ENCODE results near the gene RGMA. TPM values are rescaled to one million over a fixed set of nuclear protein-coding genes. Genes with fewer than 3 reads are reported as not detected.

Gene RGMA
- total RNA-seq, 2 donors from 2014 or later, result 2.5 to 12.9 TPM

DNA sequence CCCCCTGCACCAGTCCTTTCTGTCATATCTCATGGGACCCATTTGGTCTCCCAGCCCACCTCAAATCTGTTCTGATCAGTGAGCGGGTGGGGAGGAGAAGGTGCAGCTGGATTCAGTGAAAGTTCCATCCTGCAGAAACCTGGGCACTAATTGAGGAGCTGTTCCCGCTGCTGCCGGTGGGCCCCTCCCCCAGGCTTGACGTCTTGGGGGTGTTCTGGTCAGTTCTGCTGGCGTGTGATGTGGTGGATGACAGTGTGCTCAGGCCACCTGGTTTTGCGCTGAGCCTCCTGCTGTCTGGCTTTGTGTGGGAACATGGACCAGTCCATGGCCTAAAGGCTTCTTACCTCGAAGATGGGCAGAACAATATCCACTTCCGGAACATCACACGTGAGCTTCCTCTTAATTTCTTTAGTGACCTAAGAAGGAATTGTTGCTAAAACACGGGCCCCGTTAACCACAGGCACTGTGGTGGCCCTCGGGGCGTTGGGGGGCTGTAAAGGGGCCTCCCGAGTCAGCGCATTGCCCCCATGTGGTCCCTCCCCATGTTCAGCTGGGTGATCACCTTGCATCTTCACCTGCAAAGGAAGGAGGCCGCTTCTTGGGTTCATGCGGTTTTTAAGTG lies 59.7 kb downstream of the RGMA start:
- ATAC-seq (peak; percentile 8), DNase-seq (no peak)
- intact Hi-C loops (cut with DNase I, micrococcal nuclease), result loop anchor here in 1 of 2 donors (10.0 kb wide), 1 partner anchor 235 kb away; no protein-coding TSS in a partner anchor

DNA sequence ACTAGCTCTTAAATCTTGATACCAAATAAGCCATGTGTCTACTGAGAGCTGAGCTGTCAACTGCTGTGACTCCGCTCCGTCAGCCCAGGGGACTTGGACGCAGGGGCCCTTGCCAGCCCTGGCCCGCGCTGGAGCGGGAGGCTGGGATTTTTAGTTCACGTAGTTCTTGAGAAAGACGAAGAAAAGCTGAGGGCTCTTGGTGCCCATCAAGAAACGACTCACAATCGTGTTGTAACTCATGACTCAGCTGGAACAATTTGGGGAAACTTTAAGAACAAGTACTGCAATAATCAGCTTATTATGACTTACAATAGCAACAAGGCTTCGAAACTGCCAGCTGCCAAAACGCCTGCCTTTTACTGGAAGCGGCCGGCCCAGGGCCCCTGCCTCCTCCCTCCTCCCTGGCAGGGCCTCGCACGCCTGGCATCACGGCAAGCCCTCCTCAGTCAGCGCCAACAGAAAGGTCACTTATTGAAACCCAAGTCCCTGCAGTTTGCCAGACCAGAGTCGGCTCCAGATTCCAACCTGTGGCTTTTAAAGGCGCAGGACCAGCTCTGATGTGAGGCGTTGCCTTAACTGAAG lies 60.3 kb downstream of the RGMA start:
- intact Hi-C loops (cut with DNase I, micrococcal nuclease), result loop anchor here in 1 of 2 donors (10.0 kb wide), 1 partner anchor 234 kb away; no protein-coding TSS in a partner anchor
- ATAC-seq, result peak; percentile 25
- peak; percentile 39 to 72 for DNase-seq

GRCh38 chr15:93028111-93028631 lies 60.8 kb downstream of the RGMA start:
- DNase-seq (no peak), ATAC-seq (no peak)
- intact Hi-C loops (cut with DNase I, micrococcal nuclease), result loop anchor here in 1 of 2 donors (10.0 kb wide), 1 partner anchor 233 kb away; no protein-coding TSS in a partner anchor

DNA sequence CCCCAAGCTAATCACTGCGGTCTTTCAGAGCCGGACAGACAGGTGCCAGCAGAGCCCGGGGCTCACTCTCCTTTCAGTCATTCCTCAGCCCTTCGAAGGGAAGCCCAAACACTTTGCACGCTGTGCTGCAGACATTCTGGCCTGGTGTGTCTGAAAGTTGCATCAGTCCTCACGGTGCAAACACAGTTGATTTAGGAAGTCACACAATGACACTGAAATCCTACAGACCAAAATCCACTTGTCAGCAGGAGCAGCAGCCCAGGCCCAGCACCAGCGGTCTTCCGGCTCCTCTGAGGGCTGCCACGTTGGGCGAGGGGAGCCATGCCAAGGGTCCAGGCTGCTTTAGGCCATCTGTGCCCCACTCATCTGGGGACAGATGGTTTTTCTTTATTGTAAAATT lies 61.6 kb downstream of the RGMA start:
- no peak for DNase-seq
- ATAC-seq, result no peak
- intact Hi-C loops (cut with DNase I, micrococcal nuclease), result loop anchor here in 1 of 2 donors (10.0 kb wide), 1 partner anchor 233 kb away; no protein-coding TSS in a partner anchor

DNA sequence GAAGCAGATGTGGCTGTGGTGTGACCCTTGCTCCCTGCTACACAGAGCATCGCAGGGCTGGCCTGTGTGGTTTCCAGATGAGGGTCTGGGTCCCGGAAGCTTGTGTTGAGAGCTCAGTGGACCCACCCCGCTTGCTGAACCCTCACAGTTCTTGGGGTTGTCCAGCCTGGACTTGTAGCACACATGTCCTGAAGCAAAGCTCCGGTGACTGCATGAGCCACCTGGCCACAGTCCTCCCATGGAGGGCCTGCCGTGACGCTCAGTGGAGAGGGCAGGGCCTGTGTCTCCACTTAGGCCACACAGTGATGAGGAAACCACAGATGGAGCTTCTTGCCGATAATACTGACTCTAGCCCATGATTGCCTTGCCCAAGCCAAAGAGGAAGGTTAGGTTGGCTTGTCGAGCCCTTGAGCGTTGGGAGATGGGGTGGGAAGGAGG lies 62.6 kb downstream of the RGMA start:
- intact Hi-C loops (cut with DNase I, micrococcal nuclease), result loop anchor here in 1 of 2 donors (10.0 kb wide), 1 partner anchor 232 kb away; no protein-coding TSS in a partner anchor
- DNase-seq (no peak), ATAC-seq (no peak)

- intact Hi-C loops (cut with DNase I, micrococcal nuclease), result loop anchor here in 1 of 2 donors (10.0 kb wide), 1 partner anchor 231 kb away; no protein-coding TSS in a partner anchor
- ATAC-seq (no peak), DNase-seq (no peak)
Observed at GRCh38 chr15:93025625-93025982, 63.4 kb downstream of the RGMA start.

GRCh38 chr15:93024716-93025624 lies 64.0 kb downstream of the RGMA start:
- intact Hi-C loops (cut with DNase I, micrococcal nuclease), result loop anchor here in 1 of 2 donors (10.0 kb wide), 1 partner anchor 230 kb away; no protein-coding TSS in a partner anchor
- no peak for DNase-seq
- no peak for ATAC-seq

DNA sequence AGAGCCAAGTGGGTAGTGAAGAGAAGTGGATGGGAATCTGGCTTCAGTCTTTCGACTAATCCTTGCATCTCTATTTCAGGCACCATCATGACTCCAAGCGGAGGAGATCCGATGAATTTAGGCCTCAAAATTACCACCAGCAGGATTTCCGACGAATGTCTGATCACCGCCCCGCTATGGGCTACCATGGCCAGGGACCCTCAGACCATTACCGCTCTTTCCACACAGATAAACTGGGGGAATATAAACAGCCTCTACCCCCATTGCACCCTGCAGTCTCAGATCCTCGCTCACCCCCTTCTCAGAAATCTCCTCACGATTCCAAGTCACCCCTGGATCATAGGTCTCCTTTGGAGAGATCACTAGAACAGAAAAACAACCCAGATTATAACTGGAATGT lies 64.7 kb downstream of the RGMA start:
- no peak for ATAC-seq
- no peak for DNase-seq
- intact Hi-C loops (cut with DNase I, micrococcal nuclease), result loop anchor here in 1 of 2 donors (10.0 kb wide), 1 partner anchor 229 kb away; no protein-coding TSS in a partner anchor

- intact Hi-C loops (cut with DNase I, micrococcal nuclease), result loop anchor here in 1 of 2 donors (10.0 kb wide), 1 partner anchor 226 kb away; no protein-coding TSS in a partner anchor
- ATAC-seq, result no peak
- DNase-seq, result no peak
Observed at GRCh38 chr15:93020976-93021772, 67.8 kb downstream of the RGMA start.

DNA sequence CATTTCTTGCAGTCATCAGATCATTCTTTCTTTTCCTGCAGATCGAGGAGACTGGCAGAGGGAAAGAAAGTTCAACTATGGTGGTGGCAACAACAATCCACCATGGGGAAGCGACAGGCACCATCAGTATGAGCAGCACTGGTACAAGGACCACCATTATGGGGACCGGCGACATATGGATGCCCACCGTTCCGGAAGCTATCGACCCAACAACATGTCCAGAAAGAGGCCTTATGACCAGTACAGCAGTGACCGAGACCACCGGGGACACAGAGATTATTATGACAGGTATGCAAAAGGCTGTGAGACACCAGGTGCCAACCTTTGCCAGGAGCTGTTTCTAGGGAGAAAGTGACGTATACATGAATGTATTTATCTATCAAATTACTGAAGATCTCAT lies 69.0 kb downstream of the RGMA start:
- no peak for ATAC-seq
- DNase-seq, result no peak
- intact Hi-C loops (cut with DNase I, micrococcal nuclease), result loop anchor here in 1 of 2 donors (10.0 kb wide), 1 partner anchor 225 kb away; no protein-coding TSS in a partner anchor

DNA sequence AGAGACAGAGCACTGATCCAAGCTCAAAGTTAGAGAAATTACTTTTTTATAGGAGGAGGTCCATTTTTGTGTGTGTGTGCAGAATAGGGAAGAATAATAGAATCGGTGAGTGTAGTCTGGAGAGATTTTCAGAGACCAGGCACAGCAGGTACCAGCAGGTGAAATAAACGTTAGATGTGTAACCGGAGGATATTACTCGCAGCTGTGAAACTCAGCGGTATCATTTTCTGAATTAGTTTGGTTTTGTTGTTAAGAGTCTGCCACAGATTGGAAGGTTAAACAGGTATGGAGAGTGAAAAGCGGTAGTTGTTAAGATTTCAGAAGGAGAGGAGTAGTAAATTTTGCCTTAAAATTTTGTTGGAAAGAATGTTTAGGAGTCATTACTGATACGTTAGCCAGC lies 69.9 kb downstream of the RGMA start:
- DNase-seq (no peak), ATAC-seq (no peak)
- intact Hi-C loops (cut with DNase I, micrococcal nuclease), result no loop called here

GRCh38 chr15:93018574-93018973 lies 70.4 kb downstream of the RGMA start:
- peak; percentile 17 for ATAC-seq
- no peak for DNase-seq
- intact Hi-C loops (cut with DNase I, micrococcal nuclease), result no loop called here

DNA sequence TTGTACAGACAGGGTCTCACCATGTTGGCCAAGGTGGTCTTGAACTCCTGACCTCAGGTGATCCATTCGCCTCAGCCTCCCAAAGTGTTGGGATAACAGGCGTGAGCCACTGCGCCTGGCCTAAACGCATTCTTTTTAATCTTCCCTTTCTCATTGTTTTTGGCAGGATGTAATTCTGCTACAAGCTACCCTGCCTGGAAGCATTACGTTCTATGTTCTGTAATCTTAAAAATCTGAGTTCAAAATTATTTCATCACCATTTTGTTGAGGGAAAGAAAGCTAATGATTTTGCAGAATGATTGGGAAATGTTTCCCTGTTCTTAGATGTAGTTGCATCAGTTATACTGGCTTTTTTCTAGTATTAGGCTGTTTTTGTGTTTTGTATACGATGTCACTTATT lies 71.5 kb downstream of the RGMA start:
- intact Hi-C loops (cut with DNase I, micrococcal nuclease), result no loop called here
- DNase-seq (no peak), ATAC-seq (no peak)

DNA sequence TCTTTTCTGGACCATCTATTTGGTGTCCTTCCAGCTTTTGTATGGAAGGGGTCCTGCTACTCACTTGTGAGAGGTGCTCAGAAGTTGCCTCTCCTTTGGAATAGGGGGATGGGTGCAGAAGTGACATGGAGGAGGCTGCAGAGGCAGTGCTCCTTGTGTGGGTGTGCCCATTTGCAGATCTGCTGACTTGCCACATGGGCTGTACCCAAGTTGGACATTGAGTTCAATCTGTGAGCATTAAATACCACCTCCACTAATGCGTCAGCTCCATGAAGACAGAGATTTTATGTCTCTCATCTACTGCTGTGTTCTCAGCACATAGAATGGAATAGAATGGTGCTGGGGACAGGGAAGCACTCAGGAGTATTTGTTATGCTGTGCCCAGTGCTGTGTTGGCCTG lies 76.2 kb downstream of the RGMA start:
- intact Hi-C loops (cut with DNase I, micrococcal nuclease), result no loop called here
- no peak for DNase-seq
- ATAC-seq, result peak; percentile 30

DNA sequence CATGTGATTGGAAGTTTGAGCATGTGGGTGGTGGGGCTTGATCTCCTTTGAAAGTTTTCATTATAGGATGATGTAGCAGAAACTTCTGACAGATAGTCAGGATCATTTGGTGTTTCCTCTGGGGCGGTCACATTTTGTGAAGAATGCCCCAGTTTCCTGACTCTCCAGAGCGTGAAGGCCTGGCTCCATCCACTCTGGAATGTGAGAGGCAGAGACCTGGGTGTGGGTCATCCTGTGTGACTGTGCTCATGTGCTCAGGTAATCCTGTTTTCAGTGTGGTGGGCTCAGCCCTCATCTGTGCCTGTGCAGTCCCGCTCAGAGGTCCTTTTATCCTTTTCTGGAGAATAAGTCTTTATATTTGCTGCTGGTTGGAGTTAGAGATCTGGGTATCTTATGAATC lies 81.0 kb downstream of the RGMA start:
- ATAC-seq (no peak), DNase-seq (no peak)
- intact Hi-C loops (cut with DNase I, micrococcal nuclease), result no loop called here

DNA sequence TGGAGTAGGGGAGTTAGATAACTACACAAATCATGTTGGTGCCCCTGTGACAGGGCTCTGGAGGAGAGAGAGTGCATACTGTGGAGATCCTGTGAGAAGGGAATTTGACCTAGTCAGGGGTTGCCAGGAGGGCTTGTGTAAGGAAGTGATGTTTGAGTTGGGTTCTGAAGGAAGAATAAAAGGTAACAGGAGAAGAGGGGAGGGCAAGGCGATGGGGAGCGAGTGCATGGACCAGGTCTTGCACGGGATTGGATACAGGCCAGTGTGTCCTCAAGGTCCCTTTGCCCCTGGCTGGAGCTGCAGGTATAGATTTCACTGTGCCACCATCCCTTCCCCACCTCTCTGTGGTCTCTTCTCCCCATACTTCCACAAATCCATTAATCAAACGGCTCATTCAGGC lies 83.9 kb downstream of the RGMA start:
- ATAC-seq (no peak), DNase-seq (no peak)
- intact Hi-C loops (cut with DNase I, micrococcal nuclease), result no loop called here

GRCh38 chr15:93001881-93002280 lies 87.1 kb downstream of the RGMA start:
- DNase-seq (no peak), ATAC-seq (no peak)
- intact Hi-C loops (cut with DNase I, micrococcal nuclease), result no loop called here

DNA sequence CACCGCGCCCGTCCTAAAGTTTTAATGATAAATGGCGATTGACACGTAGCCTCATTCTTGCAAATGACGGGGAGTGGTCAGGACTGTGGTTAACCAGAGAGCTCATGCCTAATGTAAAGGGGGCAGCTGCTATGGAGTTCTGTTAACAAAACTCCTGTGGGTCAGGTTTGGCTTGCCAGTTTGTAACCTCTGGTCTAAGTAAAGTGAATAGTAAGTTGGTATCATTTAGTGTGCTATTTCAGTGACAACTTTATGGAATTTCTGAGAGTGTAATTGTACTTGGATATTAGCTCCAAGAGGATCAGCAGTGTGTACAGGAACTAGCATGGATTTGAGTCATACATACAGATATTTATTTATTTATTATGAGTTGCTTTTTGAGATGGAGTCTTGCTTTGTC lies 87.9 kb downstream of the RGMA start:
- intact Hi-C loops (cut with DNase I, micrococcal nuclease), result no loop called here
- DNase-seq, result no peak
- ATAC-seq, result no peak

Measured in left colon (tissue), 2 donors.